MM.1S (cell line): ENCODE results near the gene MIGA2.
A peak's percentile ranks its signal among the peaks of the same experiment; 100 is the strongest.

Source experiments
- DNase-seq: peaks from one replicate; pipeline ENCODE4 v3.0.0-alpha.2; 2015
- H2AFZ ChIP-seq: fragments of 300-600 bp; sonication (generic); 2 replicates; pipeline ENCODE4 v1.6.0; 2016; ENCODE audit warnings: antibody characterized with exemption, low read length
- H3F3A ChIP-seq: fragments of 300-600 bp; sonication (generic); 2 replicates; pipeline ENCODE4 v1.6.1; 2016; ENCODE audit warnings: mild to moderate bottlenecking, antibody characterized with exemption, low read length, moderate library complexity, mixed read lengths; ENCODE audit not compliant: insufficient read depth
- H3K27ac ChIP-seq: fragments of 300-600 bp; sonication (generic); 2 replicates; pipeline ENCODE4 v1.5.1; 2016; ENCODE audit warnings: mild to moderate bottlenecking, low read length
- H3K27me3 ChIP-seq: fragments of 300-600 bp; sonication (generic); replicated peaks from 2 replicates; pipeline ENCODE4 v1.6.0; 2016; ENCODE audit warnings: low read length; ENCODE audit not compliant: insufficient read depth
- H3K36me3 ChIP-seq: fragments of 300-600 bp; sonication (generic); replicated peaks from 2 replicates; pipeline ENCODE4 v1.6.1; 2016; ENCODE audit warnings: mild to moderate bottlenecking, low read length, mixed read lengths; ENCODE audit not compliant: insufficient read depth
- H3K4me1 ChIP-seq: fragments of 300-600 bp; sonication (generic); 2 replicates; pipeline ENCODE4 v1.6.1; 2016; ENCODE audit warnings: low read length, mixed read lengths
- H3K4me2 ChIP-seq: fragments of 300-600 bp; sonication (generic); 2 replicates; pipeline ENCODE4 v1.6.0; 2016; ENCODE audit warnings: low read depth, low read length
- H3K4me3 ChIP-seq: fragments of 300-600 bp; sonication (generic); 2 replicates; pipeline ENCODE4 v1.5.1; 2016; ENCODE audit warnings: low read length, mixed read lengths
- H3K79me2 ChIP-seq: fragments of 300-600 bp; sonication (generic); 2 replicates; pipeline ENCODE4 v1.6.1; 2016; ENCODE audit warnings: mixed run types, low read length, mixed read lengths
- H3K9ac ChIP-seq: fragments of 300-600 bp; sonication (generic); 2 replicates; pipeline ENCODE4 v1.6.1; 2016; ENCODE audit warnings: low read length, mixed read lengths
- H3K9me2 ChIP-seq: fragments of 300-600 bp; sonication (generic); replicated peaks from 2 replicates; pipeline ENCODE4 v1.6.1; 2016; ENCODE audit warnings: mild to moderate bottlenecking, low read length, mixed read lengths; ENCODE audit not compliant: insufficient read depth
- H3K9me3 ChIP-seq: fragments of 300-600 bp; sonication (generic); replicated peaks from 2 replicates; pipeline ENCODE4 v1.6.1; 2016; ENCODE audit warnings: mild to moderate bottlenecking, low read length, mixed read lengths; ENCODE audit not compliant: insufficient read depth
- H4K20me1 ChIP-seq: fragments of 300-600 bp; sonication (generic); 2 replicates; pipeline ENCODE4 v1.6.1; 2016; ENCODE audit warnings: mild to moderate bottlenecking, low read length, moderate library complexity, mixed read lengths; ENCODE audit not compliant: insufficient read depth
- CTCF ChIP-seq: fragments of 300-600 bp; sonication (generic); IDR thresholded peaks from 2 replicates; pipeline ENCODE4 v1.5.1; 2016; ENCODE audit warnings: antibody characterized with exemption, low read length, mixed read lengths
- EZH2 ChIP-seq: fragments of 300-600 bp; sonication (generic); optimal IDR thresholded peaks from 2 replicates; pipeline ENCODE3; 2017; ENCODE audit warnings: low read depth, mild to moderate bottlenecking, antibody characterized with exemption, low read length, mixed read lengths
- EZH2phosphoT487 ChIP-seq: fragments of 300-600 bp; sonication (generic); IDR thresholded peaks from 2 replicates; pipeline ENCODE4 v1.6.1; 2018; ENCODE audit warnings: antibody characterized with exemption, low read length

The MIGA2 gene

GRCh38 chr9:129022037-129022436 lies 14.4 kb upstream of the MIGA2 start:
- H3K79me2 ChIP-seq = peaks cover 83% of the 10 kb centered on the region
- no peaks in the 10 kb centered on the region for H4K20me1 ChIP-seq
- H3K27ac ChIP-seq = peak overlapping the region; percentile 80; the same call in 1 of the 2 replicates
- peak overlapping the region; percentile 28; the same call in 1 of the 2 replicates for H3K9ac ChIP-seq
- TF ChIP-seq EZH2 (no peak), EZH2phosphoT487 (no peak), CTCF (no peak)
- no peak overlapping the region for H2AFZ ChIP-seq
- no peaks in the 10 kb centered on the region for H3K9me3 ChIP-seq
- H3K4me1 ChIP-seq = peaks cover 20% of the 10 kb centered on the region
- no peaks in the 10 kb centered on the region; the same call in 1 of the 2 replicates for H3K36me3 ChIP-seq
- DNase-seq = no peak
- H3K4me2 ChIP-seq = peak overlapping the region; percentile 60
- H3K9me2 ChIP-seq = no peaks in the 10 kb centered on the region
- no peaks in the 10 kb centered on the region for H3K27me3 ChIP-seq
- H3F3A ChIP-seq = peaks cover 27% of the 10 kb centered on the region
- 0 out of 2 replicates have a peak overlapping the region, but pooled peaks have one; percentile 2 for H3K4me3 ChIP-seq

GRCh38 chr9:129023036-129023907 lies 13.2 kb upstream of the MIGA2 start:
- Histone ChIP-seq H3K9me3 (no peaks in the 10 kb centered on the region), H4K20me1 (no peaks in the 10 kb centered on the region), H3K9ac (peak overlapping the region; percentile 28; the same call in 1 of the 2 replicates), H3K4me2 (peak overlapping the region; percentile 60), H3K9me2 (no peaks in the 10 kb centered on the region), H3K36me3 (no peaks in the 10 kb centered on the region; the same call in 1 of the 2 replicates), H3K4me1 (peaks cover 20% of the 10 kb centered on the region), H3K4me3 (no peak overlapping the region), H2AFZ (no peak overlapping the region), H3K27me3 (no peaks in the 10 kb centered on the region), H3F3A (peaks cover 27% of the 10 kb centered on the region), H3K79me2 (peaks cover 83% of the 10 kb centered on the region), H3K27ac (peak overlapping the region; percentile 80; the same call in 1 of the 2 replicates)
- no peak for DNase-seq
- TF ChIP-seq EZH2 = no peak
- TF ChIP-seq CTCF = no peak
- TF ChIP-seq EZH2phosphoT487 = no peak

- Histone ChIP-seq H2AFZ (no peak overlapping the region), H4K20me1 (no peaks in the 10 kb centered on the region), H3K9me2 (no peaks in the 10 kb centered on the region), H3K4me1 (peaks cover 20% of the 10 kb centered on the region), H3K36me3 (no peaks in the 10 kb centered on the region; the same call in 1 of the 2 replicates), H3K27me3 (no peaks in the 10 kb centered on the region), H3K9ac (no peak overlapping the region), H3K9me3 (no peaks in the 10 kb centered on the region), H3F3A (peaks cover 27% of the 10 kb centered on the region), H3K4me2 (no peak overlapping the region), H3K27ac (no peak overlapping the region), H3K79me2 (peaks cover 80% of the 10 kb centered on the region), H3K4me3 (no peak overlapping the region)
- DNase-seq = no peak
- TF ChIP-seq CTCF (no peak), EZH2phosphoT487 (no peak), EZH2 (no peak)
These were observed 12.6 kb upstream of the MIGA2 start for GRCh38 chr9:129023908-129024233.
